HUES64 (cell line): ENCODE measurements around the gene RPGRIP1L.

Source experiments
- H3K27ac ChIP-seq: 2 replicates; pipeline ENCODE4 v1.7.0; 2013; ENCODE audit warnings: low read depth, low read length, inconsistent platforms
- H3K27me3 ChIP-seq: 2 replicates; pipeline ENCODE4 v1.6.1; 2013; ENCODE audit warnings: mild to moderate bottlenecking, low read length; ENCODE audit not compliant: insufficient read depth
- H3K36me3 ChIP-seq: 2 replicates; pipeline ENCODE4 v1.6.1; 2013; ENCODE audit warnings: mild to moderate bottlenecking, low read length; ENCODE audit not compliant: insufficient read depth
- H3K4me1 ChIP-seq: 2 replicates; pipeline ENCODE4 v1.6.1; 2013; ENCODE audit warnings: mild to moderate bottlenecking, low read length, moderate library complexity; ENCODE audit not compliant: insufficient read depth
- H3K4me3 ChIP-seq: 2 replicates; pipeline ENCODE4 v1.5.1; 2013; ENCODE audit warnings: mild to moderate bottlenecking, low read length, moderate library complexity
- H3K9ac ChIP-seq: 2 replicates; pipeline ENCODE4 v1.6.1; 2013; ENCODE audit warnings: mild to moderate bottlenecking, low read depth, low read length
- H3K9me3 ChIP-seq: 2 replicates; pipeline ENCODE4 v1.6.1; 2013; ENCODE audit warnings: low read depth, low read length; ENCODE audit not compliant: insufficient read depth
- WGBS: fragments of 150-250, 120-280 bp; methylation state at CpG from one replicate; pipeline ENCODE4 v1.1.7; 2013; ENCODE audit warnings: missing lambda C conversion rate; 5-methylcytosine and 5-hydroxymethylcytosine counted together

The RPGRIP1L gene

GRCh38 chr16:53651357-53651756 lies 52.3 kb downstream of the RPGRIP1L start:
- H3K27ac ChIP-seq: no peak overlapping the region
- H3K27me3 ChIP-seq: no peaks in the 10 kb centered on the region
- no peak overlapping the region for H3K9ac ChIP-seq
- H3K9me3 ChIP-seq: no peaks in the 10 kb centered on the region
- H3K36me3 ChIP-seq: peaks cover 27% of the 10 kb centered on the region; the same call in 1 of the 2 replicates
- H3K4me1 ChIP-seq: peaks cover 6% of the 10 kb centered on the region; the same call in 1 of the 2 replicates
- no peak overlapping the region for H3K4me3 ChIP-seq
- 49% methylated on average over 2 of the region's 2 CpGs for WGBS

GRCh38 chr16:53646506-53646905 lies 57.2 kb downstream of the RPGRIP1L start:
- Histone ChIP-seq H3K36me3 (peaks cover 8% of the 10 kb centered on the region; the same call in 1 of the 2 replicates), H3K27ac (peak overlapping the region; percentile 30; the same call in 1 of the 2 replicates), H3K27me3 (no peaks in the 10 kb centered on the region)

GRCh38 chr16:53643474-53643873 lies 60.2 kb downstream of the RPGRIP1L start:
- 100% methylated on average over 1 of the region's 1 CpG for WGBS
- H3K9ac ChIP-seq: no peak overlapping the region
- no peaks in the 10 kb centered on the region for H3K27me3 ChIP-seq
- H3K4me1 ChIP-seq: peaks cover 11% of the 10 kb centered on the region; the same call in 1 of the 2 replicates
- no peak overlapping the region for H3K27ac ChIP-seq
- no peak overlapping the region for H3K4me3 ChIP-seq
- peaks cover 13% of the 10 kb centered on the region for H3K36me3 ChIP-seq
- H3K9me3 ChIP-seq: peaks cover 5% of the 10 kb centered on the region; the same call in 1 of the 2 replicates

More at GRCh38 chr16:53646506-53646905, 57.2 kb downstream of the RPGRIP1L start:
- Histone ChIP-seq H3K4me3 (no peak overlapping the region), H3K4me1 (peaks cover 9% of the 10 kb centered on the region; the same call in 1 of the 2 replicates), H3K9ac (0 out of 2 replicates have a peak overlapping the region, but pooled peaks have one; percentile 12), H3K9me3 (peaks cover 5% of the 10 kb centered on the region; the same call in 1 of the 2 replicates)
- 93% methylated on average over 3 of the region's 3 CpGs for WGBS

GRCh38 chr16:53642094-53642493 lies 61.6 kb downstream of the RPGRIP1L start:
- WGBS: 95% methylated on average over 5 of the region's 5 CpGs
- peaks cover 5% of the 10 kb centered on the region; the same call in 1 of the 2 replicates for H3K9me3 ChIP-seq
- H3K27ac ChIP-seq: no peak overlapping the region
- H3K4me3 ChIP-seq: no peak overlapping the region
- H3K9ac ChIP-seq: no peak overlapping the region
- peaks cover 11% of the 10 kb centered on the region; the same call in 1 of the 2 replicates for H3K4me1 ChIP-seq
- no peaks in the 10 kb centered on the region for H3K27me3 ChIP-seq
- H3K36me3 ChIP-seq: peaks cover 23% of the 10 kb centered on the region

- Histone ChIP-seq H3K4me1 (0 out of 2 replicates have a peak, but pooled peaks cover 7% of the 10 kb centered on the region), H3K9me3 (no peaks in the 10 kb centered on the region), H3K27me3 (no peaks in the 10 kb centered on the region), H3K27ac (no peak overlapping the region), H3K4me3 (no peak overlapping the region), H3K36me3 (peaks cover 28% of the 10 kb centered on the region), H3K9ac (no peak overlapping the region)
- 96% methylated on average over 2 of the region's 2 CpGs for WGBS
These were observed 66.7 kb downstream of the RPGRIP1L start for GRCh38 chr16:53636978-53637377.

- 76% methylated on average over 2 of the region's 2 CpGs for WGBS
- H3K36me3 ChIP-seq: peaks cover 20% of the 10 kb centered on the region
- no peaks in the 10 kb centered on the region for H3K4me1 ChIP-seq
- H3K4me3 ChIP-seq: no peak overlapping the region
- no peaks in the 10 kb centered on the region for H3K27me3 ChIP-seq
- H3K9me3 ChIP-seq: no peaks in the 10 kb centered on the region
- H3K27ac ChIP-seq: no peak overlapping the region
- no peak overlapping the region for H3K9ac ChIP-seq
These were observed 71.1 kb downstream of the RPGRIP1L start for GRCh38 chr16:53632526-53632925.

- Histone ChIP-seq H3K9me3 (no peaks in the 10 kb centered on the region), H3K4me3 (no peak overlapping the region), H3K4me1 (no peaks in the 10 kb centered on the region), H3K27ac (no peak overlapping the region), H3K27me3 (no peaks in the 10 kb centered on the region), H3K9ac (no peak overlapping the region), H3K36me3 (peaks cover 17% of the 10 kb centered on the region)
- WGBS: 94% methylated on average over 7 of the region's 8 CpGs
These were observed 72.2 kb downstream of the RPGRIP1L start for GRCh38 chr16:53631236-53632025.

- 92% methylated on average over 6 of the region's 6 CpGs for WGBS
- Histone ChIP-seq H3K9ac (no peak overlapping the region), H3K4me1 (no peaks in the 10 kb centered on the region), H3K36me3 (0 out of 2 replicates have a peak, but pooled peaks cover 5% of the 10 kb centered on the region), H3K4me3 (no peak overlapping the region), H3K9me3 (no peaks in the 10 kb centered on the region), H3K27me3 (no peaks in the 10 kb centered on the region), H3K27ac (no peak overlapping the region)
These were observed 73.9 kb downstream of the RPGRIP1L start for GRCh38 chr16:53629607-53630312.

GRCh38 chr16:53629151-53629550 lies 74.5 kb downstream of the RPGRIP1L start:
- H3K27ac ChIP-seq: no peak overlapping the region
- H3K4me1 ChIP-seq: no peaks in the 10 kb centered on the region
- H3K27me3 ChIP-seq: no peaks in the 10 kb centered on the region
- 89% methylated on average over 2 of the region's 2 CpGs for WGBS
- no peaks in the 10 kb centered on the region for H3K9me3 ChIP-seq
- H3K9ac ChIP-seq: no peak overlapping the region
- no peak overlapping the region for H3K4me3 ChIP-seq
- 0 out of 2 replicates have a peak, but pooled peaks cover 3% of the 10 kb centered on the region for H3K36me3 ChIP-seq

GRCh38 chr16:53626811-53627210 lies 76.8 kb downstream of the RPGRIP1L start:
- no peak overlapping the region for H3K4me3 ChIP-seq
- H3K27me3 ChIP-seq: no peaks in the 10 kb centered on the region
- H3K4me1 ChIP-seq: no peaks in the 10 kb centered on the region
- no peak overlapping the region for H3K27ac ChIP-seq
- H3K9ac ChIP-seq: no peak overlapping the region
- no peaks in the 10 kb centered on the region for H3K9me3 ChIP-seq
- H3K36me3 ChIP-seq: 0 out of 2 replicates have a peak, but pooled peaks cover 3% of the 10 kb centered on the region
- 90% methylated on average over 1 of the region's 2 CpGs for WGBS

GRCh38 chr16:53626161-53626560 lies 77.5 kb downstream of the RPGRIP1L start:
- H3K4me3 ChIP-seq: no peak overlapping the region
- H3K9me3 ChIP-seq: no peaks in the 10 kb centered on the region
- no peaks in the 10 kb centered on the region for H3K27me3 ChIP-seq
- H3K27ac ChIP-seq: no peak overlapping the region
- H3K36me3 ChIP-seq: 0 out of 2 replicates have a peak, but pooled peaks cover 3% of the 10 kb centered on the region
- H3K4me1 ChIP-seq: no peaks in the 10 kb centered on the region
- WGBS: 94% methylated on average over 4 of the region's 4 CpGs
- no peak overlapping the region for H3K9ac ChIP-seq
